ENCODE results near the gene GUCY2C.

- TF ChIP-seq CTCF (IDR thresholded peaks at IDR 0.05) (no peak), POLR2AphosphoS5 (IDR thresholded peaks at IDR 0.05) (no peak), POLR2A (IDR thresholded peaks at IDR 0.05) (no peak)
These were observed 58.3 kb downstream of the GUCY2C start for GRCh38 chr12:14638066-14638465.
